Measurements from ENCODE around the gene ERFL.

Gene ERFL

DNA sequence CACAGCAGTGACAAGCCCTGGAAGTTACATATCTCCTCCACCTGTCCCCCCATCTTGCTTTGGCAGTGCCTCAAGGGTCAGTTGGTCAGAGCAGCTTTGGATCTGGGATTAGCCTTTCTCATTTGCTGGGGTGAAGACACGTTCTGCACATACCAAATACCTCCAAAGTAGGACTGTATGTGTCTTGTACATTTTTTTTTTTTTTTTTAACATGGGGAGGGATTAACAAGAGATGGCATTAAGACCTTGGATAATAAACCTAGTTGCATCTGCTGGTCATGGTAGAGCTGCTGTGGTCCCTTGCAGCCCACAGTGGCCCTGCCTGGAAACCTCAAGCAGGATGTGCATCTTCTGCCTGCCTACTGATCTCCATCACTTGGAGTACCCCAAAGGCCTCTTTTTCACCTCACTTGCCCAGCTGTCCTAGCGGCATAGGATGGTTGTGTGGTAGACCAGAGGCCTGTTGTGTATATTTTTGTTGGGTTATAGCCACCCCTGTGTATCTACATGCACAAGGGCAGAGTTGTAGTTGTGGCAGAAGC lies 65.7 kb downstream of the ERFL start:
- H3K27ac ChIP-seq (ENCODE audit: low read depth, low read length, poor library complexity, severe bottlenecking): peak overlapping the region; percentile 92
- H3K4me1 ChIP-seq (ENCODE audit: insufficient read depth, low read length, severe bottlenecking): peaks cover 73% of the 10 kb centered on the region
- TF ChIP-seq, protein P1, sequence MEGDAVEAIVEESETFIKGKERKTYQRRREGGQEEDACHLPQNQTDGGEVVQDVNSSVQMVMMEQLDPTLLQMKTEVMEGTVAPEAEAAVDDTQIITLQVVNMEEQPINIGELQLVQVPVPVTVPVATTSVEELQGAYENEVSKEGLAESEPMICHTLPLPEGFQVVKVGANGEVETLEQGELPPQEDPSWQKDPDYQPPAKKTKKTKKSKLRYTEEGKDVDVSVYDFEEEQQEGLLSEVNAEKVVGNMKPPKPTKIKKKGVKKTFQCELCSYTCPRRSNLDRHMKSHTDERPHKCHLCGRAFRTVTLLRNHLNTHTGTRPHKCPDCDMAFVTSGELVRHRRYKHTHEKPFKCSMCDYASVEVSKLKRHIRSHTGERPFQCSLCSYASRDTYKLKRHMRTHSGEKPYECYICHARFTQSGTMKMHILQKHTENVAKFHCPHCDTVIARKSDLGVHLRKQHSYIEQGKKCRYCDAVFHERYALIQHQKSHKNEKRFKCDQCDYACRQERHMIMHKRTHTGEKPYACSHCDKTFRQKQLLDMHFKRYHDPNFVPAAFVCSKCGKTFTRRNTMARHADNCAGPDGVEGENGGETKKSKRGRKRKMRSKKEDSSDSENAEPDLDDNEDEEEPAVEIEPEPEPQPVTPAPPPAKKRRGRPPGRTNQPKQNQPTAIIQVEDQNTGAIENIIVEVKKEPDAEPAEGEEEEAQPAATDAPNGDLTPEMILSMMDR (IDR thresholded peaks at IDR 0.05; ENCODE audit: low read length): no peak
- TF ChIP-seq EZH2 (IDR thresholded peaks at IDR 0.05; ENCODE audit: borderline replicate concordance, low read length): no peak
- H3K9me3 ChIP-seq (ENCODE audit: low read length): no peaks in the 10 kb centered on the region
- H3K9ac ChIP-seq (ENCODE audit: low read length): peak overlapping the region; percentile 100; the same call in 1 of the 2 replicates
- peaks cover 47% of the 10 kb centered on the region for H3K79me2 ChIP-seq (ENCODE audit: insufficient read depth, low read length)
- no peak overlapping the region for H2AFZ ChIP-seq (ENCODE audit: low read length)
- peak overlapping the region; percentile 100 for H3K4me3 ChIP-seq (ENCODE audit: low read depth, low read length, poor library complexity, severe bottlenecking)
- peak overlapping the region; percentile 92 for H3K4me2 ChIP-seq (ENCODE audit: low read length)
- H3K36me3 ChIP-seq (ENCODE audit: insufficient read depth, low read length): peaks cover 70% of the 10 kb centered on the region
- no peaks in the 10 kb centered on the region for H3F3A ChIP-seq (ENCODE audit: insufficient read depth, low read length)
- H3K27me3 ChIP-seq (ENCODE audit: insufficient read depth, low read length): no peaks in the 10 kb centered on the region
- no peaks in the 10 kb centered on the region for H4K20me1 ChIP-seq (ENCODE audit: insufficient read depth, low read length)
- H3K9me2 ChIP-seq (ENCODE audit: low read depth, low read length): no peaks in the 10 kb centered on the region

DNA sequence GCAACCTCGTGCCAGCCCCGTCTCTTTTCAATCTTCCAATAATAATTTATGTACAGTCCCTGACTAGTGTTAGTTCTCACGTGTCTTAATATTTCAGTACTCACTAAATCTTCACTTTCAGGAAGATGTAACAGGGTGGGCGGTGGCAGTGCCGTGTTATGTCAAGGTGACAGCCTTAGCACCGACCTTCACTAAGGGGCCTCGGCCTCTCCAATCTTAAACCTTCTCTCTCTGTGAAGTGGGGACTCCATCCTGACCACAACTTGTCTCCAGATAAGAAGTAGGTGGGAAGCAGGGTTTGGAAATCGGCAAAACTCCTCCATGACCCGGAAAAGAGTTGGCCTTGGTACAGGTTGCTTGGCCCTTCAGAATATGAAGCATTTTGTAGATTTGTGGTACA lies 66.4 kb downstream of the ERFL start:
- no peaks in the 10 kb centered on the region for H4K20me1 ChIP-seq (ENCODE audit: insufficient read depth, low read length)
- H3K27me3 ChIP-seq (ENCODE audit: insufficient read depth, low read length): no peaks in the 10 kb centered on the region
- TF ChIP-seq EZH2 (IDR thresholded peaks at IDR 0.05; ENCODE audit: borderline replicate concordance, low read length): no peak
- TF ChIP-seq, protein P1 (IDR thresholded peaks at IDR 0.05; ENCODE audit: low read length): no peak
- peaks cover 47% of the 10 kb centered on the region for H3K79me2 ChIP-seq (ENCODE audit: insufficient read depth, low read length)
- no peaks in the 10 kb centered on the region for H3K9me2 ChIP-seq (ENCODE audit: low read depth, low read length)
- peak overlapping the region; percentile 100 for H3K9ac ChIP-seq (ENCODE audit: low read length)
- H3K4me2 ChIP-seq (ENCODE audit: low read length): peak overlapping the region; percentile 92
- H3K4me3 ChIP-seq (ENCODE audit: low read depth, low read length, poor library complexity, severe bottlenecking): peak overlapping the region; percentile 100
- peaks cover 66% of the 10 kb centered on the region for H3K4me1 ChIP-seq (ENCODE audit: insufficient read depth, low read length, severe bottlenecking)
- peak overlapping the region; percentile 92 for H3K27ac ChIP-seq (ENCODE audit: low read depth, low read length, poor library complexity, severe bottlenecking)
- no peaks in the 10 kb centered on the region for H3K9me3 ChIP-seq (ENCODE audit: low read length)
- H3F3A ChIP-seq (ENCODE audit: insufficient read depth, low read length): no peaks in the 10 kb centered on the region
- H2AFZ ChIP-seq (ENCODE audit: low read length): no peak overlapping the region
- peaks cover 64% of the 10 kb centered on the region for H3K36me3 ChIP-seq (ENCODE audit: insufficient read depth, low read length)

DNA sequence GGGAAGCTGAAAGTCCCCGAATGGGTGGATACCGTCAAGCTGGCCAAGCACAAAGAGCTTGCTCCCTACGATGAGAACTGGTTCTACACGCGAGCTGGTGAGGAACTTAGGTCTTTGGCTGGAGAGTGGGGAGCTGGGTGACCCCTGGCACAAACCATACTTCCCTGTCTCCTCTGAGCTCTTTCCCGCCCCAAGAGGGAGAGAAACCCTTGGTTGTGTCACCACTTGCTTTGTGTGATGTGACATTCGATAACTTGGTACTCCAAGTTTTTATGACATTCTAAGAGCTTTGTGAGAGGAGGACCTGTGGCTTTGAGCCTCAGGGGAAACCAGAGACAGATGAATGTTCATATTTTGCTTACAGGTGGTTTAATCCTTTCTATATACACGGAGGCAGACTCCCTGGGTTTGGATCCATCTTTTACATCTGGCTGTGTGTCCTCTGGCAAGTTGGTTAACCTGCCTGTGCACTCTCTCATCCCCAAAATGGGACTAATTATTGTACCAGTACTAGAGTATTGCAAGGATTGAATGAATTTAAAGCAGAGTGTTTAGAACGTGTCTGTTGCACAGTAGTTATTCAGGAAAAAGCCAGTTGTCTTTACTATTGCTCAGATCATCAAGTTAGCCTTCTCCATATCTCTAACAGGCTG lies 67.0 kb downstream of the ERFL start:
- Histone ChIP-seq H3F3A (ENCODE audit: insufficient read depth, low read length) (no peaks in the 10 kb centered on the region), H3K27ac (ENCODE audit: low read depth, low read length, poor library complexity, severe bottlenecking) (peak overlapping the region; percentile 92), H3K9me2 (ENCODE audit: low read depth, low read length) (no peaks in the 10 kb centered on the region), H4K20me1 (ENCODE audit: insufficient read depth, low read length) (no peaks in the 10 kb centered on the region), H2AFZ (ENCODE audit: low read length) (no peak overlapping the region), H3K27me3 (ENCODE audit: insufficient read depth, low read length) (no peaks in the 10 kb centered on the region), H3K9me3 (ENCODE audit: low read length) (no peaks in the 10 kb centered on the region), H3K9ac (ENCODE audit: low read length) (peak overlapping the region; percentile 100), H3K36me3 (ENCODE audit: insufficient read depth, low read length) (peaks cover 58% of the 10 kb centered on the region), H3K79me2 (ENCODE audit: insufficient read depth, low read length) (peaks cover 46% of the 10 kb centered on the region), H3K4me2 (ENCODE audit: low read length) (peak overlapping the region; percentile 92), H3K4me3 (ENCODE audit: low read depth, low read length, poor library complexity, severe bottlenecking) (peak overlapping the region; percentile 100), H3K4me1 (ENCODE audit: insufficient read depth, low read length, severe bottlenecking) (peaks cover 60% of the 10 kb centered on the region)
- TF ChIP-seq, protein P1 (IDR thresholded peaks at IDR 0.05; ENCODE audit: low read length): no peak
- no peak for TF ChIP-seq EZH2 (IDR thresholded peaks at IDR 0.05; ENCODE audit: borderline replicate concordance, low read length)

All from OCI-LY1 (cell line).